Suprapubic skin (tissue), 4 donors: ENCODE data around the gene DNAJB5. TPM values are rescaled to one million over a fixed set of nuclear protein-coding genes. Genes with fewer than 3 reads are reported as not detected.

Source experiments
- DNase-seq, 2 donors: peaks; one replicate each; pipeline ENCODE4 v3.0.0-alpha.2; 2019; ENCODE audit warnings: low spot score in 2 of 2
- H3K27ac ChIP-seq: fragments of 200-600 bp; sonication (generic); one replicate; pipeline ENCODE4 v1.5.1; 2019
- H3K27me3 ChIP-seq: fragments of 200-600 bp; sonication (generic); one replicate; pipeline ENCODE4 v1.5.1; 2019
- H3K36me3 ChIP-seq: fragments of 200-600 bp; sonication (generic); one replicate; pipeline ENCODE4 v1.5.1; 2019
- H3K4me1 ChIP-seq: fragments of 200-600 bp; sonication (generic); one replicate; pipeline ENCODE4 v1.5.1; 2019
- H3K4me3 ChIP-seq: fragments of 200-600 bp; sonication (generic); one replicate; pipeline ENCODE4 v1.5.1; 2019; ENCODE audit warnings: mild to moderate bottlenecking
- H3K9me3 ChIP-seq: fragments of 200-600 bp; sonication (generic); one replicate; pipeline ENCODE4 v1.5.1; 2019
- CTCF ChIP-seq, 2 donors: fragments of 200-600 bp in 1 of 2; fragments of 450-650 bp in 1 of 2; sonication (generic) in 1 of 2; IDR thresholded peaks; one replicate each; pipeline ENCODE4 v1.5.1; 2016 to 2019; ENCODE audit warnings: antibody characterized with exemption in 2 of 2, mild to moderate bottlenecking in 1 of 2, moderate library complexity in 1 of 2
- EP300 ChIP-seq: sonication (generic); formaldehyde crosslinking; IDR thresholded peaks from one replicate; pipeline ENCODE4 v1.6.1; 2017; ENCODE audit warnings: antibody characterized with exemption
- POLR2A ChIP-seq, 2 donors: fragments of 450-650 bp; IDR thresholded peaks; one replicate each; pipeline ENCODE4 v1.6.1; 2017; ENCODE audit warnings: antibody characterized with exemption in 2 of 2, mild to moderate bottlenecking in 2 of 2, moderate library complexity in 2 of 2
- POLR2AphosphoS5 ChIP-seq, 3 donors: sonication (generic); formaldehyde crosslinking; IDR thresholded peaks; one replicate each; pipeline ENCODE4 v1.6.1; 2017; ENCODE audit warnings: antibody characterized with exemption in 3 of 3
- WGBS: methylation state at CpG from one replicate; pipeline ENCODE4 v1.1.5; 2018; 5-methylcytosine and 5-hydroxymethylcytosine counted together
- total RNA-seq, 4 donors: library from RNA; depleted of rRNA; stranded (reverse); fragments of >200 nt; gene quantifications; one replicate each; pipeline ENCODE4 v1.1.0, GENCODE V29; 2016

Gene DNAJB5
- total RNA-seq, 4 donors from 2014 or later: 0.98 to 4.7 (median 1.6) TPM

- H3K4me3 ChIP-seq: no peak overlapping the region
- whole genome bisulfite sequencing: 88% methylated on average over 3 of the region's 3 CpGs
- no peak for DNase-seq
These were observed 52.6 kb downstream of the DNAJB5 start for GRCh38 chr9:35042081-35042604.

GRCh38 chr9:35042891-35043545 lies 53.5 kb downstream of the DNAJB5 start:
- TF ChIP-seq POLR2A (IDR thresholded peaks at IDR 0.05) (no peak), EP300 (no peak), CTCF (IDR thresholded peaks at IDR 0.05) (no peak), POLR2AphosphoS5 (IDR thresholded peaks at IDR 0.05) (no peak)
- no peak overlapping the region for H3K27ac ChIP-seq
- H3K4me3 ChIP-seq: no peak overlapping the region
- 92% methylated on average over 6 of the region's 6 CpGs for WGBS
- DNase-seq: no peak
- no peaks in the 10 kb centered on the region for H3K4me1 ChIP-seq
- H3K9me3 ChIP-seq: no peaks in the 10 kb centered on the region
- peaks cover 32% of the 10 kb centered on the region for H3K36me3 ChIP-seq
- no peaks in the 10 kb centered on the region for H3K27me3 ChIP-seq

More at GRCh38 chr9:35042081-35042604, 52.6 kb downstream of the DNAJB5 start:
- no peaks in the 10 kb centered on the region for H3K27me3 ChIP-seq
- no peak for TF ChIP-seq POLR2AphosphoS5 (IDR thresholded peaks at IDR 0.05)
- no peak for TF ChIP-seq EP300
- TF ChIP-seq CTCF (IDR thresholded peaks at IDR 0.05): no peak
- TF ChIP-seq POLR2A (IDR thresholded peaks at IDR 0.05): no peak
- H3K4me1 ChIP-seq: no peaks in the 10 kb centered on the region
- no peak overlapping the region for H3K27ac ChIP-seq
- H3K36me3 ChIP-seq: peaks cover 26% of the 10 kb centered on the region
- no peaks in the 10 kb centered on the region for H3K9me3 ChIP-seq

- Histone ChIP-seq H3K27me3 (no peaks in the 10 kb centered on the region), H3K27ac (no peak overlapping the region), H3K9me3 (no peaks in the 10 kb centered on the region), H3K4me3 (no peak overlapping the region), H3K4me1 (no peaks in the 10 kb centered on the region), H3K36me3 (peaks cover 38% of the 10 kb centered on the region)
- WGBS: 88% methylated on average over 3 of the region's 3 CpGs
- no peak for TF ChIP-seq EP300
- TF ChIP-seq POLR2AphosphoS5 (IDR thresholded peaks at IDR 0.05): no peak
- DNase-seq: no peak
These were observed 54.5 kb downstream of the DNAJB5 start for GRCh38 chr9:35044071-35044470.

Other genes with a start within 250 kb of the DNAJB5 start
- 1 to 10 TPM in 2 of 4 donors, under 1 TPM in 2; 0.26 to 4.2 (median 1.2) TPM for gene PHF24, start 31.5 kb upstream of the DNAJB5 start, total RNA-seq
- gene VCP, start 82.9 kb downstream of the DNAJB5 start, total RNA-seq: 100 to 1,000 TPM; 128 to 187 (median 159) TPM
- gene FANCG, start 90.2 kb downstream of the DNAJB5 start, total RNA-seq: 10 to 100 TPM; 24.2 to 39.7 (median 28.3) TPM
- gene PIGO, start 106.8 kb downstream of the DNAJB5 start, total RNA-seq: 10 to 100 TPM; 14.5 to 26.3 (median 23.1) TPM
- 10 to 100 TPM; 48.8 to 99.2 (median 91.1) TPM for gene STOML2, start 113.4 kb downstream of the DNAJB5 start, total RNA-seq
- gene ATOSB, start 126.1 kb downstream of the DNAJB5 start, total RNA-seq: 10 to 100 TPM; 16.0 to 21.9 (median 21.4) TPM
- 10 to 100 TPM; 27.8 to 43.2 (median 30.6) TPM for gene UNC13B, start 172.3 kb downstream of the DNAJB5 start, total RNA-seq